VCaP (cell line): ENCODE data around the gene KAT8.

Experiments used
- H3K27ac ChIP-seq: fragments of 450-650 bp; 2 replicates; pipeline ENCODE4 v1.5.1; 2017
- CTCF ChIP-seq: fragments of 450-650 bp; conservative IDR thresholded peaks from 2 replicates; pipeline ENCODE4 v1.5.1; 2017; ENCODE audit warnings: mild to moderate bottlenecking, moderate library complexity

The KAT8 gene

GRCh38 chr16:31117384-31118222, at the start of gene KAT8:
Gene KAT8, plus strand, starts transcription at chr16:31117664. Its CDS starts 18 bp downstream, at chr16:31117682.
- no peak for TF ChIP-seq CTCF
- peak within 1 kb of the TSS; percentile 81 for H3K27ac ChIP-seq

GRCh38 chr16:31071861-31072260, 45.6 kb upstream of the KAT8 start:
- no peak for TF ChIP-seq CTCF
- peak overlapping the region; percentile 88 for H3K27ac ChIP-seq

- H3K27ac ChIP-seq, result peak overlapping the region; percentile 88
- TF ChIP-seq CTCF, result no peak
Observed at GRCh38 chr16:31072540-31073141, 44.8 kb upstream of the KAT8 start.

DNA sequence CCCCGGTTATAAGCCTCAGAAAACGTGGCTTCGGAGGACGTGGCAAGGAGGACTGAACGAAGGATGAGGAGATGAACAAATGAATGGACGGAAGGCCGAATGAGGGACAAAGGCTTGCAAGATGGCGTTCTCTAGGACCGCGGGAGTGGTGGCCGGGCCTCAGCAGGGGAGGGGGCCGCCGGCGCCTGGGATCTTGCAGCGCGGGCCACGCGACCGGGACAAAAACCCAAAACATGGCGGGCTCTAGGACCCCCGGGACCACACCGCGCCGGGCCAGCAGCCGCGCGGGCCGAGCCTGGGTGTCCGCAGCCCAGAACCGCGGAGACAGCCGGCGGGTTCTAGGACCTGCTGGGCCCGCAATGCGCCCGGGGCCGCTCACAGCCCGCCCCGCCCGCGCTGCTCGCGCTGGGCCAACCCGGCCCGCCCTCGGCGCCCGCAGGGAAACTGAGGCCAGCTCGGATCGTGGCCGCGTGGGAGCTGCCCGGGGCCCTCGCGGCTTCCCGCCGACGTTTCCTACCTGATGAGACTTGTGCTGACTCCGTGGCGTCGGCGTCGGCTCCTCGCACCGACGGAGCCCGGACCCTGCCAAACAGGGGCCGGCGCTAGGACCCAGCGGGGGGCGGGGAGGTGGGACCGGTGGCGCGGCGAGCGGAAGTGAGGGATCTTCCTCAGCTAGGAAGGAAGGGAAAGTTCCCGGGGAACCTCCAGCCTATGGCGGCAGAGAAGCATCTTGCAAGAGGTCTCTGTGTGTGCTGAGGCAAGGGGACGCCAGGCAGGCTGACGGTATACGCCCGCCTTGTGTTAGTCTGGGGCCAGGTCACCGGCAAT, 44.1 kb upstream of the KAT8 start:
- H3K27ac ChIP-seq, result peak overlapping the region; percentile 88
- no peak for TF ChIP-seq CTCF

DNA sequence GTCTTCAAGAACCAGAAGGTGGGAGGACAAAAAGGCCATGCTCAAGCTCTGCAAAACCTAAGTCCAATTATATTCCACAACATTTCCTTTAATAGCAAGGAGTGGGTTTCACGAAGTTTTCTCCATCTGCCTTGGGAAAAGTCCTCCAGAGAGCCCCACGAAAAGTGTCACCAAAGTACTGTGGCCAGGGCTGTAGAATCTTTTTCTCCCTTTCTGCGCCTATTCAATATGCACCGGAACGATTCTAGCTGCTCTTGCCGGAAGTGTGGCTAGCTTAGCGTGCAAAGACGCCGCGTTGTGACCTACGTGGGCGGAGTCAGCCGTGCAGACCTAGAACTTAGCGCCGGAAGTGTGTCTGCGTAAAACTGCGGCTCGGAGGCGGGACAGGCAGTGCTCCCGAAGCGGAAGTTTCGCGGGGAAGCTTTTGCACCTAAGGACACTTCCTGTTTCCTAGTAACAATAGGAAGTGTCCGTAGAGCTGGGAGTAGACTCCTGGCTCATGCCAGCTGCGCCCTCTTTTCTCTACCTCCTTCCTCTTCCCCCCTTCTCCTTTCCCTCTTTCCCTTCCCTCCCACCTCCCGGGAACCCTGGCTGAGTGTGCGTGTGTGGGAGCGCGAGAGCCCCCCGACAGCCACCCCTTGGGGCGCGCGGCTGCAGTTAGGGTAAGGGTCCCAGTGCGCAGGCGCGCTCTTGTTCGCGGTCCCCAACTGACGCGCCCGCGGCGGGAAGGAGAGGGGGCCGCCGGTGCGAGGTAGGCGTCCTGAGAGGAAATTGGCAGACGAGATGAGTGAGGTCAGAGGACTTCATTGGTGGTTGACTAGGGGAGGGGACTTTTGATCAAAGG, 43.3 kb upstream of the KAT8 start, which contains the start of the genes ZNF646 and ZNF668:
TSS of gene ZNF646 (plus strand) at position 453 of the 844 bp plus-strand sequence. CDS start 1,903 bp downstream, outside the sequence.
TSS of gene ZNF668 (minus strand) at position 271 of the 844 bp plus-strand sequence. CDS start 9,781 bp downstream, outside the sequence.
- peak within 1 kb of the TSS; percentile 88 for H3K27ac ChIP-seq
- no peak for TF ChIP-seq CTCF

DNA sequence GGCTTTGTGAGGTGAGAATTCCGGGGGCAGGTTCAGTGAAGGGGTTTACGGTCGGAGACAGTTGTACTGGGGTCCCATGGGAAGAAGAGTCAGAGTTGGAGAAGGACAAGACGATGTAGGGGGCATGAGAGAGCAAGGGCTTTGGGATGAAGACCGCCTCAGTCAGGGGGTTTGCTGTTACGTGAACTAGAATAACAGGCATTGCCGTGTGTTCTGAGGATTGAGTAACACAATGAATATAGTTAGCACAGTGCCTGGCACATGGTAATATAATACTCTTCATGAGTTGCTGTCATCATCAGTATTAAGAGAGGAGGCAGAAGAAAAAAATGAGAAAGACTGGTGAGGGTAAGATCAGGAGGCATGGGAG, 42.7 kb upstream of the KAT8 start:
- TF ChIP-seq CTCF, result no peak
- H3K27ac ChIP-seq, result peak overlapping the region; percentile 88
